GM19463 (cell line): Measurements from ENCODE around the gene SLC38A10.

Source experiments
- ATAC-seq: cut with Tn5 transposase; IDR thresholded peaks from one replicate; pipeline ENCODE4 v1.9.1; 2021; ENCODE audit warnings: mild to moderate bottlenecking, moderate library complexity; ENCODE audit not compliant: unreplicated experiment

SLC38A10 gene

DNA sequence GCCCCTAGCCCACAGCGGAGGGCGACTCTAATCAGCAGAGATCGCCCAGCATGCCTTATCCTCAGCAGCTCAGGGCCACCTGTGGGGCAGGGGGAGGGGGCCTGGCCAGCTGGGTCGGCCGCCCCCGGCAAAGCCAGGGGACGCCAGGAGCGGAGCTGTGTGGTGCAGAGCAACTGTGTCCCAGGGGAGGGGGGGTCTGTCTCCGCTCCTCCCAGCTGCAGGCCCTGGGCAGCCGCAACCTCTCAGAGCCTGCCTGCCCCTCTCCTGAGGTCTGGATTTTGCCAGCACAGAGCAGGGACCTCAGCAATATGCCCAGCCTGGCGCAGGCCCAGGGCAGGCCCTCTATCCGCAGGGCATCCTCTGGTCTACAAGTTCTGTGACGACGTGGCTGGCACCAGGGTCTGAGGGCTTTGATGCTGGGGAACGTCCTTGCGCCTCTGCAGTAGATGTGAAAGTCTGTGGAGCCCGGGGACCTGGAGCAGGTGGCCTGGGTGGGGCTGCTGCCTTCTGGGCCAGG lies 36.5 kb upstream of the SLC38A10 start:
- no peak for ATAC-seq

DNA sequence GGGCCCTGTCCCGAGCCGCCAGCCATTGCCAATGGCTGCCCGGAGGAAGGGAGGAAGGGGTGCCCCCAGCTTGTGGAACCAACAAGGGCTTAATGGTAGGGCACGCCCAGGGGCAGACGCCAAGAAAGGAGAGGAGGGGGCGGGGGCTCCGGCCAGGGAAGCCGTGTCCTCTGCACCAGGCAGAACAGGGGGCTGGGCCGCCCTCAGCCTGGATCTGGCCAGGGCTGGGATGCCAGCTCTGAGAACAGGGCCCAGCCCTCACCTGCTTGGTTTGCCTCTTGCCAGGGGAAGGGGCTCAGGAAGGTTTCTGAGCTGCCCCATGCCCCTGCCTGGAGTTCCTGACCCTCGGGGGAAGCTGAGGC lies 35.8 kb upstream of the SLC38A10 start:
- no peak for ATAC-seq

DNA sequence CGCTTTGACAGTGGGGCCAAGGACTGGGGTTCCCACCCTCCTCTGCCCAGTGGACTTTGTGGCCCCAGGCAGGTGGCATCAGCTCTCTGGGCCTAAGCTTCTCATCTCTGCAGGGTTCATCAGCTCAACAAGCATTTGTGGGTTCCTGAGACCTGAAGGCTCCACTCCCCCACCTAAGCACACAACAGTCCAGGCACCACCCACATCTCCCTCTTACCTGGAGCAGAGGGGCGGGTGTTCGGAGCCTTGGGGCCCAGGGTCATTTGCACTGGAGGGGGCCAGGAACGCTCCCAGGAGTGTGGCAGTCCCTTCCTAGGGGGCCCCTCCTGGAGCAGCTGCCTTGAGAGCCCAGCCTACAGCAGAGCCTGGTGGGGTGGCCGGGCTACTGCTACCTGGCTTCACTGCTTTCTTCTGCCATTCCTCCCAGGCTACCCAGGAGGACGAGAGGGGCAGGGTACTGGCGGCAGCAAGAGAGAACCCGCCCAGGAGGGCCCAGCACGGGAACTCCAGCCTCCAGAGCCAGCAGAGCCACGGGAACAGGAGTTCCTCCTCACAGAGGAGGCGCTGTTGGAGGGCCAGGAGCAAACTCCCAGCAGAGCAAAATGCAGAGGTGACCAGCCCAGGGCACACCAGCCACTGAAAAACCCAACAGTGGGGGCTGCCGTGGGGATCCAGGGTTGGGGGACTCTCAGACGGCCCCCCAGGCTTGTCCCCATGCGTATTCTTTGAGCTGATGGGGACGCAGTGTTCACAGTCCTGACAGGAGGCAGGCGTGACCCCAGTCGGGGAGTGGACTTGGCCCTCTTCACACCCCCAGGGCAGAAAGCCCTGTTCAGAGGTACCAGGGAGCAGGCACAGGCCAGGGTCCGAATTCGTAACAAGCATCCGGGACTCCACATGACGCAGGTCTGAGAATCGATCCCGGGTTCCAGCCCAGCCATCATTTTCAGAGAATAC lies 35.1 kb upstream of the SLC38A10 start:
- no peak for ATAC-seq

DNA sequence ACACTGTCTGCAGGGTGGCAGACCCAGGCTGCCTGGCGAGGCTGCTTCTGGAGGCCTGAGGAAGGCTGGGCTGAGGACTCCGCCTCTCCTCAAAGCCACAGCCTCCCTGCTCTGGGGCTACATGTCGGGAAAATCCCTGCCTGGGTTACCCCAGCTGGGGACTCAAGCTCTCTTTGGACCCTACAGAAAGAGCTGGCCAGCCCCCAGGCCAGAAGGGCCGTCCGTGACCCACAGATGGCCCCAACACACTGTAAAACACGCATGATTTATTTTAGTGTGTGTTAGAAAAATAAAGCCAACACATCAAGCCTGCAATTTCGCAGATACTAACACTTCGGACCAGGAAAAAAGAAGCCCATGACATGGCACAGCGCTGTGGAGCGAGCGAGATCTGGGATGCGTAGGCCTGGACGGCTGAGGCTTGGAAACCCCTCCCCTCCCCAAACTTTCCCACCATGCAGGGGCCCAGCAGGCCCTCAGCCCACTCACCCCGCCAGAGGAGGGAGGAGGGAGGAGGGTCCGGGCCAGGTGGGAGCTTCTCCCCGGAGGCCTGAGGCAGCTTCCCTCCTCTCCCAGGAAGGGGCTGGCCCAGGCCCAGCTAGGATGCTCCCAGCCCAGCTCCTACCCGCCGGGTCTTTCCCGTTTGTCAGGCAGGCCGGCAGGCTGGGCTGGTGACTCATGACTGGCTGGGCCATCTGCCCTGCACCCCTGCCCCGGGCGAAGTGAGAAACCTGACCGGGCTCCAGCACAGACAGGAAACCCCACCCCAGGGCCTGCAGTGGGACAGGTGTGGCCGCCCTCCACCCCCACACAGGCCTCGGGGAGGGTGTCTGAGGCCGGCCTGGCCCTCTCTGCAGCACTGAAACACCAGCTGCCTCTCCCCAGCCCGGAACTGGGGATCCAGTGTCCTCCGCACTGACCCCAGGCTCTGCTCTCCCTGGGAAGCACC lies 34.1 kb upstream of the SLC38A10 start:
- ATAC-seq: no peak

DNA sequence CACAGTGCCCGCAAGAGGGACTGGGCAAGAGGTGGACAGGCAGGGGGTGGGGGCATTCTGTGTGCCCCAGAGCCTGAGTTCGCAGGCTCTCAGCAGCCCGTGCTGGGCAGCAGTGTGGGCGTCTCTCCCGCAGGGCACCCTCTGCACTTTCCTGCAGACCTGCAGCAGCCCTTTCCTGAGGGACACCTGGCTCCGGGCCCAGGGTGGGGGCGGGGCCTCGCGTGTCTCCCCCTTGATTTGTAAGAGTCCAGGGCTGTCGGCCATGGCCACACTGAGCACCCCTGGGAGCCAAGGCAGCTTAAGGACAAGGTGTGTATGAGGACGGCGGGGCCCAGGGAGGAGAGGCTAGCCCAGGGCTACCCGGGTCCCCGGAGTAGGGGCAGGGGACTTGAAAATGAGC lies 33.4 kb upstream of the SLC38A10 start:
- ATAC-seq: no peak

DNA sequence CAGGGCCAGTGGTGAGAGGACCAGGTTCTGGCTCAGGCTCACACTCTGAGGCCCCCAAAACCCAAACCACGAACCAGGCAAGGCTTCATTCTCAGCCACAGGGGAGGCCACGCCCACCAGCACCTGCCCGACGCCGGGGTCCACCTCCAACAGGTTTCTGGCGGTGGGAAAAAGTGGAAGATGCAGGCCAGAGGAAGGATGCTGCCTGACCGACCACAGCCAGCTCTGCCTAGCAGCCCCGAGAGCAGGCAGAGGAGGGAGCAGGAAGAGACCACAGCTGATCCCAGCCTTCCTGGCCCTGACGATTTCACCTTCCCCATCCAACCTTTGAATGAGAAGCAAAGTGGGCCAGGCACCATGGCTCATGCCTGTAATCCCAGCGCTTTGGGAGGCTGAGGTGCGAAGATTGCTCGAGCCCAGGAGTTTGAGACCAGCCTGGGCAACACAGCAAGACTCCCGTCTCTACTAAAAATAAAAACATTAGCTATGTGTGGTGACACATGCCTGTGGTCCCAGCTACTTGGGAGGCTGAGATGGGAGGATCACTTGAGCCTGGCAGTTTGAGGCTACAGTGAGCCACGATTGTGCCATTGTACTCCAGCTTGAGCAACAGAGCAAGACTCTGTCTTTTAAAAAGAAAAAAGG lies 30.7 kb upstream of the SLC38A10 start:
- ATAC-seq: no peak

DNA sequence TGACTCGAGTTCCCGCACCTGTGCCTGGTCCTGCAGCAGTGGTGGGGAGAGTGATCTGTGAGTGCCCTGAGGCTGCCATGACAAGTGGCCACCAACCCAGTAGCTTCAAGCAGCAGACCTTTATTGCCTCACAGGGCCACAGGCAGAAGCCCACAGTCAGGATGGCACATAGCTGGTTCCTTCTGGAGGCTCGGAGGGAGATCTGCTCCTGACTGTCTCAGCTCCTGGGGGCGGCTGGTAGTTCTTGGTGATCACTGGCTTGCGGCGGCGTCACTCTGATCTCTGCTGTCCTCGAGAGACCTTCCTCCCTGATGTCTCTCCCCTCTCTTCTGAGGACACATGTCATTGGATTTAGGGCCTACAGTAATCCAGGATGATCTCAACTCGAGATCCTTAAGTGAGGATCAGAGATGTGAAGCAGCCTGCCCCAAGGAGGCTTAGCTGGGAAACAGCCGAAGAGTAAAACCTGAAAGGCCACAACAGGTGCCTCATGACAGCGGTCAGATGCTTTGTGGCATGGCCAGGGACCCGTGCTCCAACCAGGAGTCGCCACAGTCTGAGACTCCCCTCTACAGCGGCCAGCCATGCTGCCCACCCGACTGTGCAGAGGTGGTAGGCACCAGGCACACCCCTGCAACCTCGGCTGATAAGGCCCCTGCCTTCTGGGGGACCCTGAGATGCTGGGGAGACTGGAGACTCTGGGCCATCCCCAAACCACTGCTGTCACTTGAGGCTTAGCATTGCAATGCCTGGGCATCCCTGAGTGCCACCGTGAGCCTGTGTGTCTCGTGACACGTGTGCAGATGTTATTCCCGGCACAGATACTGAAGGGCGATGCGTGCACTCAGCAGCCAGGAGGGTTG lies 30.0 kb upstream of the SLC38A10 start:
- ATAC-seq: no peak

DNA sequence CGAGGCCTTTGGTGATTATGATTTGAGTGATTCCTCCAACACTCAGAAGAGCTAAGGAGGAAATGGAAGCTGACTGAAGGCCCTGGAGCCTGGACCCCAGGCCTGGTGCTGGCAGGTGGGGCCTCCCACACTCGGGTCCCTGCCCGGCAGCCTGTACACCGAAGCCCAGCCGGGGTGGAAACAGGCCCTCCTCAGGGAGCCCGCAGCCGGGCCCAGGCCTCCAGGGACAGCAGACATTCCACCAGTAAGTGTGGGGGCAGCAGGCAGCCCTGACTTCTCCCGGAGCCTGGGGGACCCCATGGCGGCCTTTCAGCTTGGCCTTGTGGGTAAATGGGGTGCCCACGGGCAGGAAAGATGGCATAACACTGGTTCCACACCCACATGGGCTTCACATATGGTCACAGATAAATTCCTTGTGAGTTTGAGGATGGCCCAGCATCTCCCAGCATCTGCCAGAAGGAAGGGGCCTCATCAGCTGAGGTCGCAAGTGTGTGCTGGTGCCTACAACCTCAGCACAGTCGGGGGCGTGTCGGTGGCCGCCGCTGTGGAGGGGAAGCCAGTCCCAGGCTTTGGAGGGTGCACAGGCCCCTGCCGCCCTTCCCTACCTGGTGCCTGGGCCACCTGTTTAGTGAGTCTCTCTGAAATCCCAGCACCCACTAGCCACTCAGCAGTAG lies 29.2 kb upstream of the SLC38A10 start:
- ATAC-seq: no peak

DNA sequence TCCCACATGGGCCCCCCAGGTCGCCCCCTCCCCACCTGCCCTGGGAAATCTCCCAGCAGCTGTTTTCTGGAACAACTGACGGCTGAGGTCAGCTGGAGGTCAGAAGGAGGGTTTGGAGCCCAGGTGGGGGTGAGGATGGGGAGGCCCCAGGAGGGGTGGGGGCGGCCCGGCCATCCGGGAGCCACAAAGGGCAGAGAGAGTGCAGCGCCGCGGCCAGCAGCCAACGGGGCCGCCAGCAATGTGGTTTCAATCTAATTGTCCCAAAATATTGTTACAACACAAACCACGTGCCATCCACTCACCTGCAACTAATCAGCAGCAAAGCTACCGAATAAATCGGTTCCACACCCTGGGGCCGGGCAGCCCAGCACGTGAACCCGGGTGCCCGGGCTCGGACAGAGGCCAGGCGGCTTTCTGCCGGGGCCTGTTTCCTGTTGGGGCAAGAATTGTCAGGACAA lies 28.3 kb upstream of the SLC38A10 start:
- no peak for ATAC-seq

DNA sequence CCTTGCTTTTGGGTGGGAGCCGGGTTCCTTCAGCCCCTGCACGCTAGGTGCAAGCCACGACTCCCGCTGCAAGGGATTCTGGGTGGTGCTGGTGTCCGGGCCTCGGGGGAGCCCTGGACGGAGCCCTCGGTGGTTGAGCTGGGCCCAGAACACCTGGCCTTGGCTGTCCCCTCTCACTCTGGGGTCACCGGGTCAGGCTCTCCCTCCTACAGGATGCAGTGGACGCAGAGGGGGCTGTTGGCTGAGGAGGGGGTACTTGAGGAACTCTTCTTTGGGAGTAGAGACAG lies 27.9 kb upstream of the SLC38A10 start:
- no peak for ATAC-seq

DNA sequence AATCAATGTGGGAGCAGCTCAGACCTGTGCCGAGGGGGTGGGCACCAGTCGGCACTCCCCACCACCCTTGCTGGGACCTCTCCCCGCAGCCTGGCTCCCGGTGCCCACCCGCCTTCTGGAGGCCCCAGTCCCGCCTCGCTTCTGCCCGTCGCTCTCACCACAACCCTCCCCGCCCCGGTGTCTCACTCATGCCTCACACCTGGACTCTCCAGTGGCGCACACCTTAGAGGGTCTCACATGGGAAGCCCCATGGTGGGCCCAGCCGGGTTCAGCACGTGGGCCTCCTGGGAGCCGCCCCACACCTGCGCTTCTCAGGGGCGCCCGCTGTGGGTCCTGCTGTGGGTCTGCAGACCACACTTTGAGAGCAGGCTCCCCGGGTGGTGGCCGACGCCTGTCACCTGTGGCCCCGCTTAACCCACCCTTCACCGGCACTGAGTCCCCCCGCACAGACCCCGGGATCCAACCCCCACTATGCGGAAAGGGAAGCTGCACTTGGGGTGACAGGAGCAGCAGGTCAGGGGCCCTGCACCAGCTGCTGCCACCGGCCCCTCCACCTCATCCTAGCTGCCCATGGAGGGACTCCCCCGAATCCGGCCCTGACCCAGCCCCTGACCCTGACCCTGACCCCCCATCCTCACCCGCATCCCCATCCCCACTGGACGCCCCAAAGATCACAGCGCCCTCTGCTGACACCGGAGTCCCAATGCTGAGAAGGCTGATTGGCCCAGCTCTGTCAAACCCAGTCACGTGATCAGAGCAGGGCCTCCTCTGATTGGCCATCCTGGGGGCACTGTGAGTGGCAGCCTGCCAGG lies 27.4 kb upstream of the SLC38A10 start:
- no peak for ATAC-seq

DNA sequence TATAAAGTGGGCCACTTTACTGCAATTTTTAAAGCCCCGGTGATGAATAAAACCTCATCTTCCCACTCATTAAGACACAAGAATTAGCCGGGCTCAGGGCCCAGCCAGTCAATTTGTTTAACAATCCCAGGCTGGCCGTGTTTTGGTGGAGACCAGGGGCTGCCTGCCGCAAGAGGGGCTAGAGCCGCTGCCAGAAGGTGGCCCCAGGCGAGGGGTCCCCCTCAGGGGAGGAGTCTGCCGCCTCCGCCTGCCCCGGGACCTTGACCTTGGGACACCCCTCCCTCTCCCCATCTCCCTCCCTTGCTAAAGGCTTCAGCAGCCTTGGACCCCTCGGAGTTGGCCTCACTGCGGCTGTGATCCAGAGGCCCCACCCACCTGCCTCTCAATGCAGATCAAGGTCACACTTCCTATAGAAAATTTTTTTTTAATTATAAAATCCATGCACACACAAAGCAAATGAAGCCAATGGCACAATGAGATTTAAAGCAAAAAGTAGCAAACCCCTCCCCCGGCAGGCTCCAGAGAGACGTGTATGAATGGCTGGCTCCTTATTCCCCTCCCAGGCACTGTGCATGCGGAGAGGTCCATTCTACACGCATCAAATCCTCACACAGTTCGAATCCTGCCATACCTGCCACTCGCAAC lies 23.0 kb upstream of the SLC38A10 start:
- ATAC-seq: no peak

DNA sequence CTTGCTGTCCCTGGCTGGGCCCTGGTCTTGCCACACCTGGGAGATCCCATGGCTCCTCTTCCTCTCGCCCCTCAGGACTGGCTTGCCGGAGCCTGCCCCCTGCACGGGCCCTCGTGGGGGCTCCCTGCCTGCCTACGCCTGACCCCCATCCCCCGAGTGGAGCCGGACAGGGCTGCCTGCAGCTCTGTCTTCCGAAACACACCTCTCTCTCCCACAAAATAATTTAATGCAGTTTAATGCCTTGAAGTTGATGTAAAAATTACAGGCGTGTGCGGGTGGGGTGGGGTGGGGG lies 22.4 kb upstream of the SLC38A10 start:
- ATAC-seq: no peak

DNA sequence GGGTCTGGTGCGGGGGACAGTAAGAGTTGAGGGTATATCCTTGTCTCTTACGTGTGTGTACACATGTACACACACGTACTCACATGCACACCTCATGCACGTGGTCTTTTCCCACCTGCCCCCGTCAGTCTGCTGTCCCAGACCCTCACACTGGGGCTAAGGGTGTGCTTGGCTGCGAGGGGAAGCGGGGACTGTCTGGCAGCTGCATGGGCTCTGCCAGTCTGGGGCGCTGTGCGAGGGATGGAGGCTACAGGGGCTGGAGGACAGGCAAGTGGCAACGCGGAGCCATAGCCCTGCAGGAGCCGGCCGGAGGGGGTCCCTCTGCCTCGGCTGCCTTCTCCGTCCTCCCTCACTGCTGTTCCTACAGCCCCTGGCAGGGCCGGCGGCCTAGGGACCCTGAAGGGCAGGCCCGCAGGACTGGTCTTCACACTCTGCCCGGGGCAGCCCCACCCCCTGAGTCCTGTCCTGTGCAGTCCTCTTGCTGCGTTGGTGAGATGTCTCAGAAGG lies 20.8 kb upstream of the SLC38A10 start:
- no peak for ATAC-seq

DNA sequence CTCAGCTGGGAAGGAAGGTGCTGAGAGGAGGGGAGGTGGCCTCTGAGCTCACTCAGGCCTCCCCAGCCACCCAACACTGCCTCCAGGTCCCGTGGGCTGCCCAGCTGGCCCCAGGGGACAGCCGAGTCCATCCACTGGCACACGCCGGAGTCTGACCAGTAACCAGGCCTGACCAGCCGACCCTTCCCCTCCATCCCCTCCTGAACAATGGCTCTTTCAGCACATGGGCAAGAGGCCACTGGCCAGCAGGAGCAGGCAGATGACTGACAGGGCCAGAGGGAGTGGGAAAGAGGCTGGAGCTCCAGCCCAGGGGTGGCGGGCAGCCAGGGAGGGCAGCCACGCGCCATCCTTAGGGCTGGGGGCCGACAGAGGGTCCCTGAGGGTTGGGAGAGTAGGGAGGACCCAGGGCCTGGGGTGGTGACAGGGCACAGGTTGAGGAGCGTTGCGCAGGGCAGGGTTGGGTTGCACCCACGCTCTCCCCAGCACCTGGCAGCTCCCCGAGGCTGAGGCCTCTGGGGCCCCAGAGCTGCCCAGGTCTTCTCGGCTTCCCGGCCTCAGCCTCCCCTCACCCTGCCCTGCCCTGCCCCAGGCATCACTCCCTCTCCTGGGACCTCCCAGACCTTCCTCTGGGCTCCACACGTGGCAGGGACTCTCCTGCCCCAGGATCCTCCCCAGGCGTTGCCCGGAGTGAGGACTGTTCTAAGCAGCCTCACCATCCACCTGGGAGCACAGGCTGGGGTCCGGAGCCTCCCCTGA lies 20.2 kb upstream of the SLC38A10 start:
- no peak for ATAC-seq

DNA sequence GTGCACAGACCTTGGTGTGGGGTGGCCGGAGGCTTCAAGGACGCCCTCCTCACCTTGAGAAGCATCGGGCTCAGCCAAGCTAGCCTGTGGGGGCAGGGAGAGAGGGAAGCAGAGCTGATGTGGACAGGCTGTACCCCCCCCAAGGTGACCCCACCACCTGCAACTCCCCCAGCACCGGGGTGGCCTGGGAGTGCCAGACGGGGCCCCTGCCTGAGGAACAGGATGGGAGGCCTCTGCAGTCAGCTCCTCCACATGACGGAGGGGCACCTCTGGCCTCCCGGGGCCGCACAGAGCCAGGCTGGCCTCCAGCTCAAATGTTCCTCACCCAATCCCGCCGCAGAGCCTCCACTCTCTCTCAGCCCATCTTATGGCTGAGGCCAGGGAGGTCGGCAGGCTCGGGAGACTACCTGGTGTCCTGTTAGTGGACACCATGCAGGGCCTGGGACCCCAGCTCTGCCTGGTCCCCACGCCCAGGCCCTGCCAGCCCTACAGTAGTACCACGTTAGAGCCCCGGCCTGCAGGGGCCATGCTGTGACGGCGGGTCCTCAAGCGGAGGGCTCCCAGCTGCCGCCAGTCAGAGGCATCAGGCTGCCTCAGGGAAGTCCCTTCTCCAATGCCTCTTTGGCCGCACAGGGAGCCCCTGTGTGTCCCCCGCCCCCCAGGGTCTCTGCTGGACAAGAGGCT lies 19.4 kb upstream of the SLC38A10 start:
- ATAC-seq: no peak

DNA sequence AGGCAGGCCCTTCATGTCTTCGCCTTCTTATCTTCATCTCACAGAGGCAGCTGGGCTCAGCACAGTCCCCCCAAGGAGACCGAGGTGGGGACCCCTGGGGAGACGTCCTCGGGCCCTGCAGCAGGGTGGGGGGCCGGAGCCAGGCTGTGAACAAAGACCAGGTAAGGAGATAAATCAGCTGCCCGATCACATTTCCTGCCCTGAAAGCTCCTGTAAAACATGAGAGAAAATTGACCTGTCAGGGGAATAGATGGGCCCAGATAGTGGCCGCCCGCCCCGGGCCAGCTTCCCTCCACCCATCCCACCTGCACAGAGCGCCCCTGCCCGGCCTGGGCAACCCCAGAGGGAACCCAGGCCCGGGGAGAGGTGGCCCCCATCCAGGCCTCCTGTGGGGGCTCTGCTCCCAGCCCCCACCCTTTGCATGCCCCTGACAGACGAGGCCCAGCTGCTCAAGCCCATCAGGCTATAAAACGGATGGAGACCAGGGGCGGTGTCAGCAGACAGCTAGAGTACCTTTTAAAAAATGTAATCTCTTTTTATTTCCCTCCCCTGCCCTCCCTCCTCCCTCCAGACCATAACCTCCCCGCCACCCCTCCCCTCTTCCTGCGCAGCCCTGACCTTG lies 18.8 kb upstream of the SLC38A10 start:
- no peak for ATAC-seq
